ENCODE measurements around the gene OTULINL.
A peak's percentile ranks its signal among the peaks of the same experiment; 100 is the strongest.

The OTULINL gene

DNA sequence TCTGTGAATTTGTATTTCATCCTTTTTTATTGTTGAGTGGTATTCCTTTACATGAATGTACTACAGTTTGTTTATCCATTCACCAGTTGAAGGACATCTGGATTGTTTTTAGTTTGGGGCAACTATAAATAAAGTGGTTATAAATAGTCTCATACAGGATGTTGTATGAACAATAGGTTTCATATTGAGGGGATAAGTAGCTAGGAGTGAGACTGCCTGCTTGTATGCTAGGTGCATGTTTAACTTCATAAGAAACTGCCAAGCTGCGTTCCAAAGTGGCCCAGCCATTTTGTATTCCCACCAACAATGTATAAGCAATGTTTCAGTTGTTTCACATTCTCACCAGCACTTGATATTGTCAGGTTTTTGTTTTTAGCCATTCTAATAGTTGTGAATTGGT is 21.5 kb downstream of the OTULINL start:
- no peak for DNase-seq

DNA sequence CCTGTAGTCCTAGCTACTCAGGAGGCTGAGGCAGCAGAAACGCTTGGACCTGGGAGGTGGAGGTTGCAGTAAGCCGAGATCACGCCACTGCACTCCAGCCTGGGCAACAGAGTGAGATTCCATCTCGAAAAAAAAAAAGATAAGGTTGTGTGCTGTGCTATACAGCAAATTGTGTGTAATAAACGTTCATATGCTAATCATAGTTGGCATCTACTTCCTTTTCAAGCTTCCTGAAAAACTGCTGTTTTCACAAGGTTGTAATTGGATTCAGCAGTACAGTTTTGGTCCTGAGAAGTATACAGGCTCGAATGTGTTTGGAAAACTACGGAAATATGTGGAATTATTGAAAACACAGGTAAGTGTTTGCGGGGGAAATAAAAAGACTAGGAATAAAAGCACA is 25.5 kb downstream of the OTULINL start:
- DNase-seq: no peak

- no peak for DNase-seq
Measured at GRCh38 chr5:14608169-14608568, 26.6 kb downstream of the OTULINL start.

- no peak for DNase-seq
Measured at GRCh38 chr5:14611737-14612136, 30.1 kb downstream of the OTULINL start.

DNA sequence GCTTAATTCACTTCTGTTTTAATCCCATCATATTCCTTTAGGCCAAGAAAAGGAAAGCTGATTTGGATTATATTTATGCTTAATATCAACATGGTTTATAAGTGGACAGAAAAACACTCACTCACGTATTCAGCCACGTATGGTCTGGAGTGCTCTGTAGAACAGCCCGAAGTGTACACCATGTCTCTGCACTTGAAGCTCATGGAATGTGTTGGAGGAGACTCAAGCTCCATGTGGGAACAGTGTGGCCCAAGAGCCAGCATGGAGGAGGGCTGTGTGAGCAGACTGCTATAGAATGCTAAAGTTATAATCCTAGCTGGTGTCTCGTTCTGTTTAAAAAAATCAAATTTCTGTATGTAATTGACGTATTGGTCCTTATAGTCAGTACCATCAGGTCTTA is 32.9 kb downstream of the OTULINL start:
- no peak for DNase-seq

- no peak for DNase-seq
Measured at GRCh38 chr5:14615365-14615764, 33.8 kb downstream of the OTULINL start.

- no peak for DNase-seq
Measured at GRCh38 chr5:14617441-14617840, 35.8 kb downstream of the OTULINL start.

GRCh38 chr5:14627270-14627669 is 45.7 kb downstream of the OTULINL start:
- DNase-seq: no peak

DNA sequence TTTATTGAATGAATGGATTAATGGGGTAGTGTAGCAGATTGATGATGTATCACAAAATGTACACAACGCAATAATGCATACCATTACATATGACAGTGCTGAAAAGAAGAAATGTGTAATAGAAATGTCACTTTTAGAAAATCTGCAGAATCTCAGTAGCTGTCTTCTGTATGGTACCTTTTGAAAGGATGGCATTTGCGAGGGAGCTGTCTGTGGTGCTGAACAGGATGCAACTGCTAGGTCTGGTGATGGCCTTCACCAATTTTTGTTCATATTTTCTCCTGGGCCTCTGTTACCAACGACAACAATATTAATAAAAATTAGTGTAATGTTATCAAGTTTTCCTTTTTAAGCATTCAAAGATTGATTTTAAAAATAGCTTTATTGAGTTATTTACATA is 46.8 kb downstream of the OTULINL start:
- DNase-seq: peak; percentile 51

DNA sequence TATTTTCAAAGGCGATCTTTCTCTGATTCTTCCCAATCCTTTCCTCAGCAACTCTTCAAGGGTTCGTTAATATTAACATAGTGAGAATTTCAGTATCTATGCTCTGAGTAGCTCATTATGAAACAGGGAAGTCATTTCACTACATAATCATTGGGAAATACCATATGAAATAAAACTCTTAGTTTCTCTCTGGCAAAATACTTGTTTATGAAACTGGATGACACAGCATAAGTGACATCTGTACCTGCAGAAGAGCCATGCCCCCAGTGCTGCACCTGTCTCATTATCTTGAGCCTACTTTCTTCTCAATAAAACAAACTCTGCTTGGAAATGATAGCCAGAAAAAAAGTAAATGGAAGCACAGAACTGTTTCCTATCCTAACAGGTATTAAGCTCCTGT is 49.1 kb downstream of the OTULINL start:
- DNase-seq: no peak

GRCh38 chr5:14635656-14636055 is 54.1 kb downstream of the OTULINL start:
- no peak for DNase-seq

DNA sequence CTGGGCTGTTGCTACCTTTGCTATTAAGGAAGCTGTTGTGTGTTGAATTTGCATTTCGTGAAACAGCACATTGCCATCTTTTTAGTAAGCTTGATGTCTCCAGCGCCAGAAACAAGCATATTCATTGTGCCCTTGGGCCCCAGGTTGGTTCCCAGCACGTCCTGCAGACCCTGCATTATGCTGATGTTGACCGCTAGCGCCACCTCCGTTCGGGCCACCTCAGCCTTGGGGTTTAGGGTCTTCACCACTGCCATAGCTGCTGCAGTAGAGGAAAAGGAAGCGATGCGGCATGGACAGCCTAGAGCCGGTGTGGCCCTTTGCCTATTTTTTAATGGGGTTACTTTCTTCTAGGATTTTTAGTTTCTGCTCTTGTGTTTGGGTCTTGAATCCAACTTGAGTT is 59.2 kb downstream of the OTULINL start:
- no peak for DNase-seq

DNA sequence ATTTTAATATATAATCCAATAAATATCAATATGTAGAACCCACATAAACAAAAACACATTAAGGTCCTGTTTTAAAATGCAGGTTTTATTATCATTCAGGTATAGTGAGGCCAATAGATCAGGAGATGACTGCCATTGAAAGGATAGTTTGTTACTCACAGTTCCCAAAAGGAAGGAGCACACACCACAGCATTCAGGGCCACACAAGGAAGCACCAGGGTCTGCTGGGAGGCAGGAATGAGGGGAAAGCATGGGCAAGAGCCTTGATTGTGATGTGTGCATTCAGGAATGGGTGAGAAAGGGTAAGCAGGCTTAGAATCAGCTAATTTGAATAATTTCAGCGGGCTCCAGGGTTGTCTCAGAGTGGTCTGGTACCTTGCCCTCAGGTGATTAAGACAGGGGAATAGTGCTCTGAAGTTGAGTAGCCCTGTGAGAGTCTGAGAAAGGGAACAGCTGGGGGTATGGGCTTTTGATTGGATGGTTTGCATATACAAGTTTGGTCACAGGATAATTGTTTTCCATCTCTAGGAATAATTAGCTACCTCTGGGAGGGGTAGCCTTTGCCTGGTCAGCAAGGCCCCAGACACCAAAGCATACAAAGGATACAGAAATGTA is 63.1 kb downstream of the OTULINL start:
- DNase-seq: no peak

DNA sequence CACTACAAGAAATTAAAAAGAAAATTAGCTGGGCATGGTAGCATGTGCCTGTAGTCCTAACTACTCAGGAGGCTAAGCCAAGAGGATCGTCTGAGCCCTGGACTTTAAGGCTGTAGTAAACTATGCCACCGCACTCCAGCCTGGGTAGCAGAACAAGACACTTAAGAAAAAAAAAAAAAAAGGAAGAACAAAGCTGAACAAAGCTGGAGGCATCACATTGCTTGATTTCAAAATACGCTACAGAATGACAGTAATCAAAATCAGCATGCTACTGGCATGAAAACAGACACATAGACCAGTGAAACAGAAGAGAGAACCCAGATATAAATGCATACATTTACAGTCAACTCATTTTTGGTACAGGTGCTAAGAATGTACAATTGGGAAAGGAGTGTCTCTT is 68.5 kb downstream of the OTULINL start:
- DNase-seq: no peak

- no peak for DNase-seq
Measured at GRCh38 chr5:14655146-14655741, 73.7 kb downstream of the OTULINL start.

DNA sequence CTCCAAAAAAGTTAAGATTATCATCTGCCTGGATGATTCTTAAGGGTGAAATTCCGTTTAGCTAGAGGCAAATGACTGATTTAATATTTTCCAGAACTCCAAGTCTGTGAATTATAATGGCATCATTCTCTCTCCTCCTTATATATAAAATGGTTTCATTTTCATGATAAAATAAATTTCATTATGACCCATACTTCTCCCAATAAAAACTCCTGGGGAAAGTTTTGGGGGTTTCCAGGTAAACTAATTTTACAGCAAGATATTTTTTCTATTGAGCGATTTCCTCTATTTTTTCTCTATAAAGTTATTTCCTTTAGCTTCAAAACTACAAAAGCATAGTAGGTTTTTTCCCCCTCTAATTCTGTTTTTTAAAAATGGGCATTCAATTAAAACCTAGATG is 75.3 kb downstream of the OTULINL start:
- no peak for DNase-seq

- DNase-seq: no peak
Measured at GRCh38 chr5:14659821-14660607, 78.4 kb downstream of the OTULINL start.

DNA sequence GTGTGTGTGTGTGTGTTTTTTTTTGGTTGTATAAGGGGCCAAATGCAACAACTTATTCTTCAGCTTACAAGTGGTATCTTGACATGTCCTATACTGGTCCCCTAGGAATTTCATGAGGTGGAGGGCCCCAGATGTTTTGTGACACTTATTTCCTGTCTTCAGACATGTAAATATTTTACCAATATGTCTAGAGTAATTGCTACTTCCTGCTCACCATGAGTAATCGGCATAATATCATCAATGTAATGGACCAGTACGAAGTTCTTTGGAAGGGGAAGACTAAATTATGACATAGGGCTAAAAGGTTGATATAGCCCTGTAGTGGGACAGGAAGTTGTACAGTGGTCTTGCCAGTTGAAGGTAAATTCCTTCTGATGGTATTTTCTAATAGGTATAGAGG is 79.2 kb downstream of the OTULINL start:
- no peak for DNase-seq
